ENCODE data around the gene OPA3.
"Not testable (repeated sequence)": the region's sequence is repeated elsewhere in the genome, so short reads cannot be mapped to it uniquely, and the experiment has no call there.

OPA3 gene

GRCh38 chr19:45584332-45585157 is at the start of gene OPA3:
Gene OPA3 (minus strand): TSS chr19:45584802. CDS start chr19:45584764, 38 bp downstream.
- peak; percentile 99 for DNase-seq (ENCODE audit: low read depth)

GRCh38 chr19:45632468-45633196 is 48.0 kb upstream of the OPA3 start:
- DNase-seq (ENCODE audit: low read depth) = peak; percentile 70

- peak; percentile 66 for DNase-seq (ENCODE audit: low read depth)
These were observed 45.9 kb upstream of the OPA3 start for GRCh38 chr19:45630463-45630862.

- DNase-seq (ENCODE audit: low read depth) = no peak
These were observed 45.1 kb upstream of the OPA3 start for GRCh38 chr19:45629704-45630103.

- DNase-seq (ENCODE audit: low read depth) = not testable (repeated sequence)
These were observed 43.6 kb upstream of the OPA3 start for GRCh38 chr19:45628219-45628618.

GRCh38 chr19:45623984-45624383 is 39.4 kb upstream of the OPA3 start:
- no peak for DNase-seq (ENCODE audit: low read depth)

GRCh38 chr19:45621976-45622503 is 37.4 kb upstream of the OPA3 start:
- DNase-seq (ENCODE audit: low read depth) = no peak

- no peak for DNase-seq (ENCODE audit: low read depth)
These were observed 36.8 kb upstream of the OPA3 start for GRCh38 chr19:45621389-45621788.

- DNase-seq (ENCODE audit: low read depth) = no peak
These were observed 32.1 kb upstream of the OPA3 start for GRCh38 chr19:45616704-45617017.

- DNase-seq (ENCODE audit: low read depth) = no peak
These were observed 31.4 kb upstream of the OPA3 start for GRCh38 chr19:45615795-45616703.

GRCh38 chr19:45615056-45615455 is 30.5 kb upstream of the OPA3 start:
- not testable (repeated sequence) for DNase-seq (ENCODE audit: low read depth)

- DNase-seq (ENCODE audit: low read depth) = peak; percentile 74
These were observed 29.5 kb upstream of the OPA3 start for GRCh38 chr19:45613926-45614725.

- no peak for DNase-seq (ENCODE audit: low read depth)
These were observed 24.3 kb upstream of the OPA3 start for GRCh38 chr19:45608948-45609347.

GRCh38 chr19:45607071-45608029 is 22.7 kb upstream of the OPA3 start:
- DNase-seq (ENCODE audit: low read depth) = peak; percentile 45

GRCh38 chr19:45601524-45602374 is 17.1 kb upstream of the OPA3 start, which contains the start of gene GPR4:
Gene GPR4 (minus strand): TSS chr19:45602212. CDS start chr19:45591866, 10,346 bp downstream.
- no peak for DNase-seq (ENCODE audit: low read depth)

GRCh38 chr19:45601115-45601514 is 16.5 kb upstream of the OPA3 start:
- no peak for DNase-seq (ENCODE audit: low read depth)

- DNase-seq (ENCODE audit: low read depth) = no peak
These were observed 15.8 kb upstream of the OPA3 start for GRCh38 chr19:45600340-45600885.

- DNase-seq (ENCODE audit: low read depth) = no peak
These were observed 14.7 kb upstream of the OPA3 start for GRCh38 chr19:45599286-45599685.

Measured in stromal cell of bone marrow (primary cell).